MCF 10A (cell line): Measurements from ENCODE around the gene CIRBP. TPM values are rescaled to one million over a fixed set of nuclear protein-coding genes. Genes with fewer than 3 reads are reported as not detected.

Experiments
- BruUV-seq: library from RNA; stranded (reverse); fragments of 400-500 nt; replicated peaks from 2 replicates; lab custom pipeline; 2021; lab: Mats Ljungman, UMichigan
- CTCF ChIA-PET: fragments of 300-600 bp; sonication (Branson Sonifier 250); formaldehyde crosslinking; extraction: SDS; loops from one replicate; lab custom pipeline; 2021; ENCODE audit warnings: antibody characterized with exemption, inconsistent platforms; lab: Yijun Ruan, JAX
- POLR2A ChIA-PET: fragments of 300-600, 350-650 bp; sonication (Branson Sonifier 250); formaldehyde crosslinking; extraction: SDS; loops from one replicate; lab custom pipeline; 2020; ENCODE audit warnings: antibody characterized with exemption, inconsistent platforms; lab: Yijun Ruan, JAX
- DNase-seq: peaks from one replicate; pipeline ENCODE4 v3.0.0-alpha.2; 2018; ENCODE audit not compliant: unreplicated experiment
- H3K27ac Mint-ChIP-seq: one replicate; pipeline ENCODE4 v1.8.0; 2022; ENCODE audit warnings: mild to moderate bottlenecking, low read depth, mixed read lengths; ENCODE audit not compliant: unreplicated experiment
- H3K27me3 Mint-ChIP-seq: one replicate; pipeline ENCODE4 v1.8.0; 2022; ENCODE audit warnings: mixed read lengths; ENCODE audit not compliant: insufficient read depth, unreplicated experiment
- H3K36me3 Mint-ChIP-seq: one replicate; pipeline ENCODE4 v1.8.0; 2022; ENCODE audit warnings: mild to moderate bottlenecking, moderate library complexity, mixed read lengths; ENCODE audit not compliant: insufficient read depth, unreplicated experiment
- H3K4me1 Mint-ChIP-seq: one replicate; pipeline ENCODE4 v1.8.0; 2022; ENCODE audit warnings: mixed read lengths; ENCODE audit not compliant: insufficient read depth, unreplicated experiment
- H3K4me3 Mint-ChIP-seq: one replicate; pipeline ENCODE4 v1.8.0; 2022; ENCODE audit warnings: mild to moderate bottlenecking, moderate library complexity, mixed read lengths; ENCODE audit not compliant: unreplicated experiment
- H3K9me3 Mint-ChIP-seq: one replicate; pipeline ENCODE4 v1.8.0; 2022; ENCODE audit warnings: mixed read lengths; ENCODE audit not compliant: unreplicated experiment
- CTCF ChIP-seq: fragments of 200-600 bp; IDR thresholded peaks from one replicate; pipeline ENCODE4 v1.8.0; 2022; ENCODE audit warnings: antibody characterized with exemption, mild to moderate bottlenecking; ENCODE audit not compliant: unreplicated experiment
- intact Hi-C: fragments of 100-400 bp; cut with micrococcal nuclease; formaldehyde crosslinking; loops from 2 replicates; pipeline ENCODE4 v1.14.1; 2022
- total RNA-seq: library from RNA; stranded (reverse); gene quantifications from 2 replicates; pipeline ENCODE4 v1.2.3, GENCODE V29; 2022

Gene CIRBP
- total RNA-seq, 1 experiment from 2014 or later = 362 TPM

GRCh38 chr19:1220976-1221903, 47.9 kb upstream of the CIRBP start:
- DNase-seq = no peak
- H3K9me3 Mint-ChIP-seq = no peaks in the 10 kb centered on the region
- H3K27me3 Mint-ChIP-seq = no peaks in the 10 kb centered on the region
- no peak overlapping the region for H3K4me3 Mint-ChIP-seq
- peaks cover 21% of the 10 kb centered on the region for H3K36me3 Mint-ChIP-seq
- H3K27ac Mint-ChIP-seq = no peak overlapping the region
- peak; percentile 71 for TF ChIP-seq CTCF
- CTCF ChIA-PET = interaction anchor here (0.9 to 1.3 kb wide), 4 partner anchors 9 to 66 kb away, joined by 3 to 4 read pairs (median 4); no protein-coding TSS in a partner anchor
- no TSS peak for BruUV-seq
- H3K4me1 Mint-ChIP-seq = peaks cover 9% of the 10 kb centered on the region
- POLR2A ChIA-PET = no interaction called here
- intact Hi-C loops = no loop called here

- Mint-ChIP-seq H3K27me3 (no peaks in the 10 kb centered on the region), H3K4me1 (peaks cover 3% of the 10 kb centered on the region), H3K36me3 (peaks cover 23% of the 10 kb centered on the region), H3K4me3 (no peak overlapping the region), H3K27ac (no peak overlapping the region), H3K9me3 (no peaks in the 10 kb centered on the region)
- BruUV-seq = no TSS peak
- intact Hi-C loops = no loop called here
- no peak for TF ChIP-seq CTCF
- no peak for DNase-seq
- ChIA-PET POLR2A (no interaction called here), CTCF (interaction anchor here (1.1 to 1.3 kb wide), 2 partner anchors 22 to 67 kb away, joined by 4 read pairs; no protein-coding TSS in a partner anchor)
Observed at GRCh38 chr19:1221904-1222255, 47.3 kb upstream of the CIRBP start.

- ChIA-PET POLR2A (interaction anchor here (0.7 kb wide), 1 partner anchor 226 kb away, joined by 4 read pairs; no protein-coding TSS in a partner anchor), CTCF (interaction anchor here (1.1 to 1.7 kb wide), 3 partner anchors 67 to 237 kb away, joined by 4 to 6 read pairs (median 4); no protein-coding TSS in a partner anchor)
- TF ChIP-seq CTCF = peak; percentile 12
- no TSS peak for BruUV-seq
- Mint-ChIP-seq H3K27me3 (no peaks in the 10 kb centered on the region), H3K36me3 (peaks cover 22% of the 10 kb centered on the region), H3K9me3 (no peaks in the 10 kb centered on the region), H3K4me3 (no peak overlapping the region), H3K4me1 (no peaks in the 10 kb centered on the region), H3K27ac (no peak overlapping the region)
- intact Hi-C loops = no loop called here
- DNase-seq = no peak
Observed at GRCh38 chr19:1222394-1222793, 46.7 kb upstream of the CIRBP start.
